K562 (cell line): Measurements from ENCODE around the gene SEC16A. TPM values are rescaled to one million over a fixed set of nuclear protein-coding genes. Genes with fewer than 3 reads are reported as not detected.

Experiments
- ILF3 ChIP-seq: fragments of 450-650 bp; IDR thresholded peaks from 2 replicates; pipeline ENCODE4 v1.6.1; 2018; ENCODE audit warnings: antibody characterized with exemption, mild to moderate bottlenecking, moderate library complexity, borderline replicate concordance
- MIER1 ChIP-seq: fragments of 450-650 bp; IDR thresholded peaks from 2 replicates; pipeline ENCODE4 v1.6.1; 2016; ENCODE audit warnings: antibody characterized with exemption, mild to moderate bottlenecking, low read depth
- MYC ChIP-seq, 2 experiments: fragments of 250-450 bp in 1 of 2; sonication (Bioruptor Pico) in 1 of 2; IDR thresholded peaks; 2 replicates each; pipeline versions ENCODE4 v1.5.1 to v1.6.1; 2012 to 2021; ENCODE audit warnings: low read depth in 2 of 2, borderline replicate concordance in 1 of 2, improper control_type of control experiment in 1 of 2, low read length in 1 of 2, mild to moderate bottlenecking in 1 of 2, moderate library complexity in 1 of 2
- NCOA6 ChIP-seq: fragments of 450-650 bp; IDR thresholded peaks from 2 replicates; pipeline ENCODE4 v1.6.1; 2017; ENCODE audit warnings: mild to moderate bottlenecking
- RCOR1 ChIP-seq, 2 experiments: IDR thresholded peaks; 2 replicates each; pipeline ENCODE4 v1.6.1; 2012; ENCODE audit warnings: low read depth in 2 of 2, low read length in 2 of 2, borderline replicate concordance in 1 of 2, improper control_type of control experiment in 1 of 2
- SRF ChIP-seq, 2 experiments: fragments of 250-450, 450-650 bp in 1 of 2; sonication (Bioruptor Pico) in 1 of 2; sonication (generic) in 1 of 2; formaldehyde crosslinking; IDR thresholded peaks; 2 replicates each; pipeline versions ENCODE4 v1.5.0 to v1.5.1; 2020 to 2022; ENCODE audit warnings: mild to moderate bottlenecking in 1 of 2, missing genetic modification reagents in 1 of 2
- polyA plus RNA-seq, 8 experiments: library from polyadenylated mRNA; depleted of rRNA in 4 of 8; stranded (reverse) in 5 of 8; unstranded in 3 of 8; fragments of >200 nt; fragmentation: Nextera tagmentation in 2 of 8; fragmentation: Illumina TruSeq in 1 of 8; extraction: Ambion mirVana in 2 of 8; extraction: Trizol in 1 of 8; gene quantifications; 2 replicates each; pipeline versions ENCODE4 v1.2.1 to v1.2.3, GENCODE V29; 2011 to 2014; ENCODE audit warnings: inconsistent platforms in 1 of 8, missing spikeins in 1 of 8
- total RNA-seq, 7 experiments: library from RNA; depleted of rRNA in 6 of 7; stranded (reverse); fragments of >200 nt in 6 of 7; fragmentation: Illumina TruSeq in 2 of 7; extraction: Trizol in 2 of 7; gene quantifications; 2 replicates each; pipeline versions ENCODE4 v1.2.1 to v1.2.3, GENCODE V29; 2011 to 2021; ENCODE audit warnings: low replicate concordance in 1 of 7
- TF ChIP-seq, protein P1 (sequence below): IDR thresholded peaks from 3 replicates; pipeline ENCODE4 v1.6.1; 2011; ENCODE audit warnings: borderline replicate concordance, mild to moderate bottlenecking; ENCODE audit not compliant: insufficient read length, insufficient read depth
- TF ChIP-seq, protein P2 (sequence below): fragments of 250-450 bp; sonication (Bioruptor Pico); IDR thresholded peaks from 2 replicates; pipeline ENCODE4 v1.8.0; 2021; ENCODE audit warnings: moderate library complexity, mild to moderate bottlenecking, inconsistent platforms
- TF ChIP-seq, protein P3 (sequence below): fragments of 450-650 bp; IDR thresholded peaks from 2 replicates; pipeline ENCODE4 v1.6.1; 2016; ENCODE audit warnings: mild to moderate bottlenecking, moderate library complexity
- TF ChIP-seq, protein P4 (sequence below): sonication (generic); formaldehyde crosslinking; IDR thresholded peaks from 2 replicates; pipeline ENCODE4 v1.9.0; 2022; ENCODE audit warnings: mild to moderate bottlenecking, missing genetic modification reagents
- TF ChIP-seq, protein P5 (sequence below): sonication (generic); formaldehyde crosslinking; IDR thresholded peaks from 2 replicates; pipeline ENCODE4 v1.8.0; 2022; ENCODE audit warnings: missing genetic modification reagents, mild to moderate bottlenecking, borderline replicate concordance

The SEC16A gene
- total and polyA plus RNA-seq, 9 of the 15 experiments (the other 6 are each of a cell fraction or from before 2014, with no cell fraction given): 8.3 to 62.8 (median 14.0) TPM

GRCh38 chr9:136482793-136483588 lies at the start of gene SEC16A (continued):
- TF ChIP-seq, protein P1, sequence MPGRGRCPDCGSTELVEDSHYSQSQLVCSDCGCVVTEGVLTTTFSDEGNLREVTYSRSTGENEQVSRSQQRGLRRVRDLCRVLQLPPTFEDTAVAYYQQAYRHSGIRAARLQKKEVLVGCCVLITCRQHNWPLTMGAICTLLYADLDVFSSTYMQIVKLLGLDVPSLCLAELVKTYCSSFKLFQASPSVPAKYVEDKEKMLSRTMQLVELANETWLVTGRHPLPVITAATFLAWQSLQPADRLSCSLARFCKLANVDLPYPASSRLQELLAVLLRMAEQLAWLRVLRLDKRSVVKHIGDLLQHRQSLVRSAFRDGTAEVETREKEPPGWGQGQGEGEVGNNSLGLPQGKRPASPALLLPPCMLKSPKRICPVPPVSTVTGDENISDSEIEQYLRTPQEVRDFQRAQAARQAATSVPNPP: no peak
- TF ChIP-seq RCOR1 (IDR thresholded peaks at IDR 0.05; ENCODE audit: borderline replicate concordance in 1 of 2, low read depth in 2 of 2, low read length in 2 of 2) (no peak), NCOA6 (no peak), SRF (CRISPR knock-in tag; IDR thresholded peaks at IDR 0.05) (0 out of 4 replicates have a peak, but pooled peaks of 1 of the 2 experiments have one; percentile 24), MYC (IDR thresholded peaks at IDR 0.05; ENCODE audit: low read depth, low read length) (0 out of 2 replicates have a peak, but pooled peaks have one; percentile 58), MYC (CRISPR knock-in tag; IDR thresholded peaks at IDR 0.05; ENCODE audit: borderline replicate concordance, low read depth) (no peak), MIER1 (no peak), ILF3 (peak; percentile 52; the same call in 1 of the 2 replicates)
- TF ChIP-seq, protein P2, sequence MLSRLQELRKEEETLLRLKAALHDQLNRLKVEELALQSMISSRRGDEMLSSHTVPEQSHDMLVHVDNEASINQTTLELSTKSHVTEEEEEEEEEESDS: no peak
- TF ChIP-seq, protein P3, sequence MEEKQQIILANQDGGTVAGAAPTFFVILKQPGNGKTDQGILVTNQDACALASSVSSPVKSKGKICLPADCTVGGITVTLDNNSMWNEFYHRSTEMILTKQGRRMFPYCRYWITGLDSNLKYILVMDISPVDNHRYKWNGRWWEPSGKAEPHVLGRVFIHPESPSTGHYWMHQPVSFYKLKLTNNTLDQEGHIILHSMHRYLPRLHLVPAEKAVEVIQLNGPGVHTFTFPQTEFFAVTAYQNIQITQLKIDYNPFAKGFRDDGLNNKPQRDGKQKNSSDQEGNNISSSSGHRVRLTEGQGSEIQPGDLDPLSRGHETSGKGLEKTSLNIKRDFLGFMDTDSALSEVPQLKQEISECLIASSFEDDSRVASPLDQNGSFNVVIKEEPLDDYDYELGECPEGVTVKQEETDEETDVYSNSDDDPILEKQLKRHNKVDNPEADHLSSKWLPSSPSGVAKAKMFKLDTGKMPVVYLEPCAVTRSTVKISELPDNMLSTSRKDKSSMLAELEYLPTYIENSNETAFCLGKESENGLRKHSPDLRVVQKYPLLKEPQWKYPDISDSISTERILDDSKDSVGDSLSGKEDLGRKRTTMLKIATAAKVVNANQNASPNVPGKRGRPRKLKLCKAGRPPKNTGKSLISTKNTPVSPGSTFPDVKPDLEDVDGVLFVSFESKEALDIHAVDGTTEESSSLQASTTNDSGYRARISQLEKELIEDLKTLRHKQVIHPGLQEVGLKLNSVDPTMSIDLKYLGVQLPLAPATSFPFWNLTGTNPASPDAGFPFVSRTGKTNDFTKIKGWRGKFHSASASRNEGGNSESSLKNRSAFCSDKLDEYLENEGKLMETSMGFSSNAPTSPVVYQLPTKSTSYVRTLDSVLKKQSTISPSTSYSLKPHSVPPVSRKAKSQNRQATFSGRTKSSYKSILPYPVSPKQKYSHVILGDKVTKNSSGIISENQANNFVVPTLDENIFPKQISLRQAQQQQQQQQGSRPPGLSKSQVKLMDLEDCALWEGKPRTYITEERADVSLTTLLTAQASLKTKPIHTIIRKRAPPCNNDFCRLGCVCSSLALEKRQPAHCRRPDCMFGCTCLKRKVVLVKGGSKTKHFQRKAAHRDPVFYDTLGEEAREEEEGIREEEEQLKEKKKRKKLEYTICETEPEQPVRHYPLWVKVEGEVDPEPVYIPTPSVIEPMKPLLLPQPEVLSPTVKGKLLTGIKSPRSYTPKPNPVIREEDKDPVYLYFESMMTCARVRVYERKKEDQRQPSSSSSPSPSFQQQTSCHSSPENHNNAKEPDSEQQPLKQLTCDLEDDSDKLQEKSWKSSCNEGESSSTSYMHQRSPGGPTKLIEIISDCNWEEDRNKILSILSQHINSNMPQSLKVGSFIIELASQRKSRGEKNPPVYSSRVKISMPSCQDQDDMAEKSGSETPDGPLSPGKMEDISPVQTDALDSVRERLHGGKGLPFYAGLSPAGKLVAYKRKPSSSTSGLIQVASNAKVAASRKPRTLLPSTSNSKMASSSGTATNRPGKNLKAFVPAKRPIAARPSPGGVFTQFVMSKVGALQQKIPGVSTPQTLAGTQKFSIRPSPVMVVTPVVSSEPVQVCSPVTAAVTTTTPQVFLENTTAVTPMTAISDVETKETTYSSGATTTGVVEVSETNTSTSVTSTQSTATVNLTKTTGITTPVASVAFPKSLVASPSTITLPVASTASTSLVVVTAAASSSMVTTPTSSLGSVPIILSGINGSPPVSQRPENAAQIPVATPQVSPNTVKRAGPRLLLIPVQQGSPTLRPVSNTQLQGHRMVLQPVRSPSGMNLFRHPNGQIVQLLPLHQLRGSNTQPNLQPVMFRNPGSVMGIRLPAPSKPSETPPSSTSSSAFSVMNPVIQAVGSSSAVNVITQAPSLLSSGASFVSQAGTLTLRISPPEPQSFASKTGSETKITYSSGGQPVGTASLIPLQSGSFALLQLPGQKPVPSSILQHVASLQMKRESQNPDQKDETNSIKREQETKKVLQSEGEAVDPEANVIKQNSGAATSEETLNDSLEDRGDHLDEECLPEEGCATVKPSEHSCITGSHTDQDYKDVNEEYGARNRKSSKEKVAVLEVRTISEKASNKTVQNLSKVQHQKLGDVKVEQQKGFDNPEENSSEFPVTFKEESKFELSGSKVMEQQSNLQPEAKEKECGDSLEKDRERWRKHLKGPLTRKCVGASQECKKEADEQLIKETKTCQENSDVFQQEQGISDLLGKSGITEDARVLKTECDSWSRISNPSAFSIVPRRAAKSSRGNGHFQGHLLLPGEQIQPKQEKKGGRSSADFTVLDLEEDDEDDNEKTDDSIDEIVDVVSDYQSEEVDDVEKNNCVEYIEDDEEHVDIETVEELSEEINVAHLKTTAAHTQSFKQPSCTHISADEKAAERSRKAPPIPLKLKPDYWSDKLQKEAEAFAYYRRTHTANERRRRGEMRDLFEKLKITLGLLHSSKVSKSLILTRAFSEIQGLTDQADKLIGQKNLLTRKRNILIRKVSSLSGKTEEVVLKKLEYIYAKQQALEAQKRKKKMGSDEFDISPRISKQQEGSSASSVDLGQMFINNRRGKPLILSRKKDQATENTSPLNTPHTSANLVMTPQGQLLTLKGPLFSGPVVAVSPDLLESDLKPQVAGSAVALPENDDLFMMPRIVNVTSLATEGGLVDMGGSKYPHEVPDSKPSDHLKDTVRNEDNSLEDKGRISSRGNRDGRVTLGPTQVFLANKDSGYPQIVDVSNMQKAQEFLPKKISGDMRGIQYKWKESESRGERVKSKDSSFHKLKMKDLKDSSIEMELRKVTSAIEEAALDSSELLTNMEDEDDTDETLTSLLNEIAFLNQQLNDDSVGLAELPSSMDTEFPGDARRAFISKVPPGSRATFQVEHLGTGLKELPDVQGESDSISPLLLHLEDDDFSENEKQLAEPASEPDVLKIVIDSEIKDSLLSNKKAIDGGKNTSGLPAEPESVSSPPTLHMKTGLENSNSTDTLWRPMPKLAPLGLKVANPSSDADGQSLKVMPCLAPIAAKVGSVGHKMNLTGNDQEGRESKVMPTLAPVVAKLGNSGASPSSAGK: no peak
- TF ChIP-seq, protein P4, sequence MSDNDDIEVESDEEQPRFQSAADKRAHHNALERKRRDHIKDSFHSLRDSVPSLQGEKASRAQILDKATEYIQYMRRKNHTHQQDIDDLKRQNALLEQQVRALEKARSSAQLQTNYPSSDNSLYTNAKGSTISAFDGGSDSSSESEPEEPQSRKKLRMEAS (CRISPR knock-in tag): peak; percentile 61
- TF ChIP-seq, protein P5, sequence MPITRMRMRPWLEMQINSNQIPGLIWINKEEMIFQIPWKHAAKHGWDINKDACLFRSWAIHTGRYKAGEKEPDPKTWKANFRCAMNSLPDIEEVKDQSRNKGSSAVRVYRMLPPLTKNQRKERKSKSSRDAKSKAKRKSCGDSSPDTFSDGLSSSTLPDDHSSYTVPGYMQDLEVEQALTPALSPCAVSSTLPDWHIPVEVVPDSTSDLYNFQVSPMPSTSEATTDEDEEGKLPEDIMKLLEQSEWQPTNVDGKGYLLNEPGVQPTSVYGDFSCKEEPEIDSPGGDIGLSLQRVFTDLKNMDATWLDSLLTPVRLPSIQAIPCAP (CRISPR knock-in tag): no peak
